Activated naive CD4-positive, alpha-beta T cell treated with Interleukin-2 at 50 U/mL for 16 hours (primary cell): ENCODE measurements around the gene SLC9A1.

Experiments used
- DNase-seq: peaks from one replicate; pipeline ENCODE4 v3.0.0-alpha.2; 2020

SLC9A1 gene

GRCh38 chr1:27060891-27061290 lies 94.0 kb downstream of the SLC9A1 start:
- no peak for DNase-seq

- no peak for DNase-seq
These were observed 95.8 kb downstream of the SLC9A1 start for GRCh38 chr1:27058966-27059669.

- DNase-seq, result no peak
These were observed 96.9 kb downstream of the SLC9A1 start for GRCh38 chr1:27057801-27058625.

DNA sequence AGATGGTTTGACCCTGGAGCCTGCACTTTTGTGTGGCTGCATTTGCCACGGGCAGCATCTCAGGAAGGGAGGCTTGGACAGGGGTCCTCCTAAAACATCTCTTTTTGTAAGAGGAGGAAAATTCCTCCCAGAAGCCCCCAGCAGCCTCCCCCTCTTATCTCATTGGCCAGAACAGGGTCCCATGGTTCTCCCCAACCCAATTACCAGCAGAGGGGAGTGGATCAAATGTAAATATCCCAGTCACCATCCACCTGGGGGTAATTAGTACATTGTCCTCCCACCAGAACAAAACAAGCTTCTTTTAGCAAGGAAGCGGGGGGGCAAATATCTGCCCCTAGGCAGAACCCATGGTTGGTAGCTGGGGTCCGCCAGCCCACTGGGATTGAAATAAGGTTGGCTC lies 97.5 kb downstream of the SLC9A1 start:
- DNase-seq, result no peak

DNA sequence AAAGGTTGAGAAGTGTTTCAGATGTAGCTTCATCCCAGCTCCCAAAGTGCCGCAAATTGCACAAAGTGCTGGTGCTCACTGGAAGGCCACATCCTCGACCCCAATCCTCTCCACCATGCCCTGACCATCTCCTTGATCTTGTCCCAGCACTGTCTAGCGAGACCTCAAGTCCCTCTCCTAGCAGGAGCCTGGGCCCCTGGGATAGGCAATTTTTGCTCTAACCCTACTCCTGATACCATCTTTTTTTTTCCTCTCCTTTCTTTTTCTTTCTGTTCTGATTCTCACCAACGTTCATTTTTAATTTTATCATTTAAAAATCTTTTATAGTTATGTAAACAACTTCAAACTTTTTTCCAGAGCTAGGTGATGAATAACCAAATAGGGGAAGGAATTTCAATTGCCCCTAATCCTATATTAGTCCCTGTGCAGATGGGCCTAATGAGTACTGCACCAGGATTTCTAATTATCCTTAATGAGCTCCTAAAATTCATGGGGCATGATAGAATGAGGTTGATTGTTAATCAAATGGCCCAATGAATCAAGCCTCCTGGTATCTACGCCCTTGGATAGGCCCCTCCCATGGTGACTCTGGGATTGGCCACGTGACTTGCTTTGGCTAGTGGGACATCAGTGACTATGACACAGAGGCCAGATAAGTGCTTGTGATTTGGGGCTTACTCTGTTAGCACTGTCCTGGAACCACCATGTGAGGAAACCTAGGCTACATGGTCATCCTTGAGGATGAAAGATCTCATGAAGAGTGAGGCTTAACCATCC lies 100.8 kb downstream of the SLC9A1 start:
- DNase-seq, result no peak

- no peak for DNase-seq
These were observed 102.4 kb downstream of the SLC9A1 start for GRCh38 chr1:27052527-27052926.

- DNase-seq, result no peak
These were observed 105.3 kb downstream of the SLC9A1 start for GRCh38 chr1:27049607-27050006.

DNA sequence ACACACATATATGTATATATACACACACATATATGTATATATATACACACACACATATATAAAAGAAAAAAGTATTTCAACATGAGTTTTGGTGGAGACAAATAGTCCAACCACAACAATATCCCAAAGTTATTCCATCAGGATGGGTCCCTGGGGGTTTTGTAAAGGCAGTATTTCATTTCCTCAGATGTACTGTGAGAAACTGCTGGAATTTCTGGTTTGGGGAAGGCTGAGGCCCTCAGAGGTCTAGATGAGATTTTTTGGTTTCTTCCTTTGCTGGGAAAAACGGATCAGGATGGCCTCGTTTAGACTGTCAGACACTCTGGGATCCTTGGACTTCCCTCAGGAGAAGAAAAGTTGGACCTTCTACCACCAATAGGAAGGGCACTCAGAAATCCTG lies 105.8 kb downstream of the SLC9A1 start:
- DNase-seq, result no peak
